ENCODE measurements around the gene VWA5B1. TPM values are rescaled to one million over a fixed set of nuclear protein-coding genes. Genes with fewer than 3 reads are reported as not detected.

Gene VWA5B1
- total and polyA plus RNA-seq, 2 of the 8 experiments (the other 6 are each of a cell fraction or from before 2014, with no cell fraction given), result 0.54 to 2.3 TPM

DNA sequence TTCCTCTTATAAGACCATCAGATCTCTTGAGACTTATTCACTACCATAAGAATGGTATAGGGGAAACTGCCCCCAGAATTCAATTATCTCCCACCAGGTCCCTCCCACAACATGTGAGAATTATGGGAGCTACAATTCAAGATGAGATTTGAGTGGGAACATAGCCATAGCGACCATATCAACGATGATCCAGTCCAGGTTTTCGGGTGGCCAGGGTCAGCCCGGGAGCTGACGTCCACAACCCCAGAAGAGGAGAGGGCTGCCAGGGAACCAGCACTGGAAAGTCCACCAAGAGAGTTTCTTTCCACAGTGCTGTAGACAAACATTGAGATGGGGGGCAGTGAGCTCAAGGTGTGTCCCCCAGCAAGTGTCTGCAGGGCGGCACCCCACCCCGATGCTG, 88.4 kb downstream of the VWA5B1 start (continued):
- TF ChIP-seq, protein P1, sequence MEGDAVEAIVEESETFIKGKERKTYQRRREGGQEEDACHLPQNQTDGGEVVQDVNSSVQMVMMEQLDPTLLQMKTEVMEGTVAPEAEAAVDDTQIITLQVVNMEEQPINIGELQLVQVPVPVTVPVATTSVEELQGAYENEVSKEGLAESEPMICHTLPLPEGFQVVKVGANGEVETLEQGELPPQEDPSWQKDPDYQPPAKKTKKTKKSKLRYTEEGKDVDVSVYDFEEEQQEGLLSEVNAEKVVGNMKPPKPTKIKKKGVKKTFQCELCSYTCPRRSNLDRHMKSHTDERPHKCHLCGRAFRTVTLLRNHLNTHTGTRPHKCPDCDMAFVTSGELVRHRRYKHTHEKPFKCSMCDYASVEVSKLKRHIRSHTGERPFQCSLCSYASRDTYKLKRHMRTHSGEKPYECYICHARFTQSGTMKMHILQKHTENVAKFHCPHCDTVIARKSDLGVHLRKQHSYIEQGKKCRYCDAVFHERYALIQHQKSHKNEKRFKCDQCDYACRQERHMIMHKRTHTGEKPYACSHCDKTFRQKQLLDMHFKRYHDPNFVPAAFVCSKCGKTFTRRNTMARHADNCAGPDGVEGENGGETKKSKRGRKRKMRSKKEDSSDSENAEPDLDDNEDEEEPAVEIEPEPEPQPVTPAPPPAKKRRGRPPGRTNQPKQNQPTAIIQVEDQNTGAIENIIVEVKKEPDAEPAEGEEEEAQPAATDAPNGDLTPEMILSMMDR (IDR thresholded peaks at IDR 0.05; ENCODE audit: control extremely low read depth in 1 of 3, insufficient read depth in 1 of 3, low read depth in 1 of 3, low read length in 3 of 3), result no peak
- TF ChIP-seq JUN (IDR thresholded peaks at IDR 0.05; ENCODE audit: low read depth, low read length), result no peak
- TF ChIP-seq POLR2AphosphoS5 (IDR thresholded peaks at IDR 0.05; ENCODE audit: low read depth, low read length), result no peak
- TF ChIP-seq BCL11A (IDR thresholded peaks at IDR 0.05; ENCODE audit: low read depth in 2 of 2, low read length in 2 of 2), result no peak
- TF ChIP-seq SRF (IDR thresholded peaks at IDR 0.05; ENCODE audit: low read depth, low read length), result no peak
- TF ChIP-seq HDAC2 (IDR thresholded peaks at IDR 0.05; ENCODE audit: borderline replicate concordance in 1 of 2, low read depth in 2 of 2, low read length in 2 of 2), result no peak

All from H1 (cell line).